ENCODE measurements around the gene DIO3. TPM values are rescaled to one million over a fixed set of nuclear protein-coding genes. Genes with fewer than 3 reads are reported as not detected.

The DIO3 gene
- total RNA-seq, result not detected

GRCh38 chr14:101561145-101561896, at the start of gene DIO3:
DIO3 (plus strand) TSS chr14:101561495.
- POLR2A ChIA-PET, result no interaction called here
- Mint-ChIP-seq H3K4me1 (peaks cover 2% of the 10 kb centered on the region), H3K9me3 (peaks cover 3% of the 10 kb centered on the region), H3K4me3 (no peak within 1 kb of the TSS), H3K27ac (no peak within 1 kb of the TSS), H3K27me3 (peaks cover 52% of the 10 kb centered on the region), H3K36me3 (ENCODE audit: low read depth) (peaks cover 21% of the 10 kb centered on the region)
- CTCF ChIA-PET, result no interaction called here
- no peak for DNase-seq

GRCh38 chr14:101511620-101512375, 49.5 kb upstream of the DIO3 start:
- CTCF ChIA-PET, result no interaction called here
- Mint-ChIP-seq H3K27ac (no peak overlapping the region), H3K27me3 (no peaks in the 10 kb centered on the region), H3K4me3 (no peak overlapping the region), H3K4me1 (no peaks in the 10 kb centered on the region), H3K9me3 (no peaks in the 10 kb centered on the region), H3K36me3 (ENCODE audit: low read depth) (no peaks in the 10 kb centered on the region)
- POLR2A ChIA-PET, result no interaction called here
- no peak for DNase-seq

- ChIA-PET CTCF (no interaction called here), POLR2A (no interaction called here)
- H3K9me3 Mint-ChIP-seq, result no peaks in the 10 kb centered on the region
- no peaks in the 10 kb centered on the region for H3K27me3 Mint-ChIP-seq
- no peaks in the 10 kb centered on the region for H3K4me1 Mint-ChIP-seq
- no peak overlapping the region for H3K27ac Mint-ChIP-seq
- H3K4me3 Mint-ChIP-seq, result no peak overlapping the region
- no peaks in the 10 kb centered on the region for H3K36me3 Mint-ChIP-seq (ENCODE audit: low read depth)
- DNase-seq, result no peak
These were observed 49.0 kb upstream of the DIO3 start for GRCh38 chr14:101512376-101512695.

- POLR2A ChIA-PET, result no interaction called here
- no peak overlapping the region for H3K27ac Mint-ChIP-seq
These were observed 47.2 kb upstream of the DIO3 start for GRCh38 chr14:101514136-101514535.

GRCh38 chr14:101516401-101516800, 44.9 kb upstream of the DIO3 start:
- Mint-ChIP-seq H3K27me3 (no peaks in the 10 kb centered on the region), H3K4me1 (no peaks in the 10 kb centered on the region), H3K4me3 (no peak overlapping the region), H3K36me3 (ENCODE audit: low read depth) (no peaks in the 10 kb centered on the region), H3K27ac (no peak overlapping the region), H3K9me3 (no peaks in the 10 kb centered on the region)
- DNase-seq, result no peak
- ChIA-PET POLR2A (no interaction called here), CTCF (no interaction called here)

More at GRCh38 chr14:101514136-101514535, 47.2 kb upstream of the DIO3 start:
- no peak for DNase-seq
- H3K4me1 Mint-ChIP-seq, result no peaks in the 10 kb centered on the region
- CTCF ChIA-PET, result no interaction called here
- H3K27me3 Mint-ChIP-seq, result no peaks in the 10 kb centered on the region
- no peaks in the 10 kb centered on the region for H3K36me3 Mint-ChIP-seq (ENCODE audit: low read depth)
- H3K9me3 Mint-ChIP-seq, result no peaks in the 10 kb centered on the region
- no peak overlapping the region for H3K4me3 Mint-ChIP-seq

GRCh38 chr14:101518611-101519473, 42.5 kb upstream of the DIO3 start:
- no peaks in the 10 kb centered on the region for H3K4me1 Mint-ChIP-seq
- H3K27ac Mint-ChIP-seq, result no peak overlapping the region
- ChIA-PET POLR2A (no interaction called here), CTCF (no interaction called here)
- no peaks in the 10 kb centered on the region for H3K36me3 Mint-ChIP-seq (ENCODE audit: low read depth)
- no peaks in the 10 kb centered on the region for H3K9me3 Mint-ChIP-seq
- H3K27me3 Mint-ChIP-seq, result no peaks in the 10 kb centered on the region
- H3K4me3 Mint-ChIP-seq, result no peak overlapping the region
- DNase-seq, result no peak

GRCh38 chr14:101520621-101521472, 40.4 kb upstream of the DIO3 start:
- H3K27me3 Mint-ChIP-seq, result no peaks in the 10 kb centered on the region
- POLR2A ChIA-PET, result no interaction called here
- H3K4me3 Mint-ChIP-seq, result no peak overlapping the region

GRCh38 chr14:101521473-101521915, 39.8 kb upstream of the DIO3 start:
- H3K4me3 Mint-ChIP-seq, result no peak overlapping the region
- no peaks in the 10 kb centered on the region for H3K36me3 Mint-ChIP-seq (ENCODE audit: low read depth)
- H3K27ac Mint-ChIP-seq, result no peak overlapping the region
- DNase-seq, result no peak
- no peaks in the 10 kb centered on the region for H3K27me3 Mint-ChIP-seq
- H3K4me1 Mint-ChIP-seq, result no peaks in the 10 kb centered on the region
- POLR2A ChIA-PET, result no interaction called here
- H3K9me3 Mint-ChIP-seq, result no peaks in the 10 kb centered on the region
- CTCF ChIA-PET, result no interaction called here

More at GRCh38 chr14:101520621-101521472, 40.4 kb upstream of the DIO3 start:
- H3K9me3 Mint-ChIP-seq, result no peaks in the 10 kb centered on the region
- no peak for DNase-seq
- H3K36me3 Mint-ChIP-seq (ENCODE audit: low read depth), result no peaks in the 10 kb centered on the region
- H3K4me1 Mint-ChIP-seq, result no peaks in the 10 kb centered on the region
- CTCF ChIA-PET, result no interaction called here
- H3K27ac Mint-ChIP-seq, result no peak overlapping the region

GRCh38 chr14:101521978-101522377, 39.3 kb upstream of the DIO3 start:
- H3K9me3 Mint-ChIP-seq, result no peaks in the 10 kb centered on the region
- ChIA-PET CTCF (no interaction called here), POLR2A (no interaction called here)
- H3K4me1 Mint-ChIP-seq, result no peaks in the 10 kb centered on the region
- H3K4me3 Mint-ChIP-seq, result no peak overlapping the region
- H3K36me3 Mint-ChIP-seq (ENCODE audit: low read depth), result no peaks in the 10 kb centered on the region
- DNase-seq, result no peak
- no peak overlapping the region for H3K27ac Mint-ChIP-seq
- H3K27me3 Mint-ChIP-seq, result no peaks in the 10 kb centered on the region

- CTCF ChIA-PET, result no interaction called here
- no peaks in the 10 kb centered on the region for H3K27me3 Mint-ChIP-seq
These were observed 35.4 kb upstream of the DIO3 start for GRCh38 chr14:101525640-101526527.

GRCh38 chr14:101527987-101528386, 33.3 kb upstream of the DIO3 start:
- ChIA-PET POLR2A (no interaction called here), CTCF (no interaction called here)
- no peaks in the 10 kb centered on the region for H3K27me3 Mint-ChIP-seq
- no peak overlapping the region for H3K27ac Mint-ChIP-seq
- H3K4me1 Mint-ChIP-seq, result no peaks in the 10 kb centered on the region
- H3K4me3 Mint-ChIP-seq, result no peak overlapping the region
- H3K9me3 Mint-ChIP-seq, result no peaks in the 10 kb centered on the region
- DNase-seq, result no peak
- no peaks in the 10 kb centered on the region for H3K36me3 Mint-ChIP-seq (ENCODE audit: low read depth)

More at GRCh38 chr14:101525640-101526527, 35.4 kb upstream of the DIO3 start:
- Mint-ChIP-seq H3K9me3 (no peaks in the 10 kb centered on the region), H3K4me3 (no peak overlapping the region), H3K36me3 (ENCODE audit: low read depth) (no peaks in the 10 kb centered on the region), H3K4me1 (no peaks in the 10 kb centered on the region), H3K27ac (no peak overlapping the region)
- no peak for DNase-seq
- POLR2A ChIA-PET, result no interaction called here

GRCh38 chr14:101529079-101529478, 32.2 kb upstream of the DIO3 start:
- CTCF ChIA-PET, result no interaction called here
- no peak for DNase-seq
- Mint-ChIP-seq H3K4me3 (no peak overlapping the region), H3K9me3 (no peaks in the 10 kb centered on the region), H3K27ac (no peak overlapping the region), H3K27me3 (no peaks in the 10 kb centered on the region), H3K4me1 (no peaks in the 10 kb centered on the region), H3K36me3 (ENCODE audit: low read depth) (no peaks in the 10 kb centered on the region)
- POLR2A ChIA-PET, result no interaction called here
